HepG2 (cell line): ENCODE results near the gene SH3PXD2A. TPM values are rescaled to one million over a fixed set of nuclear protein-coding genes. Genes with fewer than 3 reads are reported as not detected.

Experiments
- ARID2 ChIP-seq: sonication (generic); formaldehyde crosslinking; IDR thresholded peaks from 2 replicates; pipeline ENCODE4 v1.8.1; 2022; ENCODE audit warnings: mild to moderate bottlenecking, missing genetic modification reagents, borderline replicate concordance
- ASH2L ChIP-seq: fragments of 300-600, 200-600 bp; sonication (generic); IDR thresholded peaks from 2 replicates; pipeline ENCODE4 v1.7.0; 2017; ENCODE audit warnings: low read depth, mild to moderate bottlenecking, moderate library complexity, mixed read lengths, low read length; ENCODE audit not compliant: insufficient read length
- NR1H2 ChIP-seq: sonication (generic); formaldehyde crosslinking; IDR thresholded peaks from 2 replicates; pipeline ENCODE4 v1.8.1; 2022; ENCODE audit warnings: low read depth, missing genetic modification reagents, borderline replicate concordance
- ZKSCAN8 ChIP-seq: IDR thresholded peaks from 2 replicates; pipeline ENCODE4 v1.6.1; 2016; ENCODE audit warnings: borderline replicate concordance, missing genetic modification reagents, missing compliant biosample characterization
- ZNF205 ChIP-seq: IDR thresholded peaks from 2 replicates; pipeline ENCODE4 v1.6.1; 2018; ENCODE audit warnings: missing biosample characterization, missing genetic modification reagents
- ZNF234 ChIP-seq: sonication (generic); formaldehyde crosslinking; conservative IDR thresholded peaks from 2 replicates; pipeline ENCODE4 v1.5.1; 2020; ENCODE audit warnings: mild to moderate bottlenecking, missing genetic modification reagents
- ZNF430 ChIP-seq: sonication (generic); formaldehyde crosslinking; IDR thresholded peaks from 2 replicates; pipeline ENCODE4 v1.9.0; 2021; ENCODE audit warnings: mild to moderate bottlenecking, missing genetic modification reagents
- ZNF441 ChIP-seq: sonication (generic); formaldehyde crosslinking; IDR thresholded peaks from 2 replicates; pipeline ENCODE4 v1.7.0; 2021; ENCODE audit warnings: missing genetic modification reagents, borderline replicate concordance
- ZNF891 ChIP-seq: sonication (generic); formaldehyde crosslinking; IDR thresholded peaks from 2 replicates; pipeline ENCODE4 v1.5.0; 2020; ENCODE audit warnings: mild to moderate bottlenecking, missing genetic modification reagents
- polyA plus RNA-seq, 8 experiments: library from polyadenylated mRNA; depleted of rRNA in 3 of 8; stranded (reverse) in 7 of 8; unstranded in 1 of 8; fragments of >200 nt; fragmentation: Illumina TruSeq in 4 of 8; extraction: Trizol in 4 of 8; gene quantifications; 2 replicates each; pipeline versions ENCODE4 v1.2.1 to v1.2.3, GENCODE V29; 2011 to 2016; ENCODE audit warnings: low read depth in 4 of 8, missing spikeins in 1 of 8, mixed read lengths in 1 of 8; ENCODE audit not compliant: insufficient read depth in 1 of 8
- total RNA-seq, 5 experiments: library from RNA; depleted of rRNA; stranded (reverse); fragments of >200 nt; fragmentation: Illumina TruSeq; extraction: Trizol; gene quantifications; 2 replicates each; pipeline ENCODE4 v1.2.3, GENCODE V29; 2016; ENCODE audit warnings: low read depth in 1 of 5
- TF ChIP-seq, protein P1 (sequence below), 2 experiments: fragments of 450-650 bp in 1 of 2; sonication (generic) in 1 of 2; formaldehyde crosslinking in 1 of 2; IDR thresholded peaks; 2 replicates each; pipeline versions ENCODE4 v1.6.1 to v1.8.0; 2016 to 2022; ENCODE audit warnings: antibody characterized with exemption in 1 of 2, mild to moderate bottlenecking in 1 of 2, missing genetic modification reagents in 1 of 2
- TF ChIP-seq, protein P2 (sequence below): sonication (generic); formaldehyde crosslinking; IDR thresholded peaks from 2 replicates; pipeline ENCODE4 v1.4.0; 2020; ENCODE audit warnings: mild to moderate bottlenecking, missing genetic modification reagents
- TF ChIP-seq, protein P3 (sequence below): sonication (generic); formaldehyde crosslinking; IDR thresholded peaks from 2 replicates; pipeline ENCODE4 v1.4.0; 2020; ENCODE audit warnings: mild to moderate bottlenecking, missing genetic modification reagents
- TF ChIP-seq, protein P4 (sequence below): sonication (generic); formaldehyde crosslinking; IDR thresholded peaks from 2 replicates; pipeline ENCODE4 v1.4.0; 2020; ENCODE audit warnings: missing genetic modification reagents, low read depth, mild to moderate bottlenecking, borderline replicate concordance
- TF ChIP-seq, protein P5 (sequence below): sonication (generic); formaldehyde crosslinking; IDR thresholded peaks from 2 replicates; pipeline ENCODE4 v1.5.0; 2020; ENCODE audit warnings: missing genetic modification reagents, mild to moderate bottlenecking, borderline replicate concordance

SH3PXD2A gene
- total and polyA plus RNA-seq, 2 of the 13 experiments (the other 11 are each of a cell fraction or from before 2014, with no cell fraction given) = 11.1 to 11.3 TPM

DNA sequence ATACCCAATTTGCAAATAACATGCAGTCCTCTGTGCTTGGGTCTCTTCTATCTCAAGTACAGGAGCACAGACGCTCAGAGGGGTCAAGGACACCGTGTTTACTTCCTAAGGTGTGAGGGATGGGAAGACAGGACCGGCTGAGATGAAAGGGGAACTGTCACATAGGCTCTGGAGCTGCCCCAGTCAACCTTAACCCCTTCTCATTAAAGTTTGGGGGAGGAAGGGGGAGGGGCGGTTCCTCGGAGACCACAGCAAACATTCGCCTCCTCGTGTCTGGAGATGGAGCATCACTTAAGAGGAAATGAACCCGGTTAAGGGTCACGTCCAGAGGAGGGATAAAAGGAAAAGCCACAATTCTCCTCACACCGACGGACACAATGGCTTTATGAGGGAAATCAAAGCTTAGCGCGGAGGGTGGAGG lies 1.1 kb downstream of the SH3PXD2A start (continued):
- TF ChIP-seq, protein P1, sequence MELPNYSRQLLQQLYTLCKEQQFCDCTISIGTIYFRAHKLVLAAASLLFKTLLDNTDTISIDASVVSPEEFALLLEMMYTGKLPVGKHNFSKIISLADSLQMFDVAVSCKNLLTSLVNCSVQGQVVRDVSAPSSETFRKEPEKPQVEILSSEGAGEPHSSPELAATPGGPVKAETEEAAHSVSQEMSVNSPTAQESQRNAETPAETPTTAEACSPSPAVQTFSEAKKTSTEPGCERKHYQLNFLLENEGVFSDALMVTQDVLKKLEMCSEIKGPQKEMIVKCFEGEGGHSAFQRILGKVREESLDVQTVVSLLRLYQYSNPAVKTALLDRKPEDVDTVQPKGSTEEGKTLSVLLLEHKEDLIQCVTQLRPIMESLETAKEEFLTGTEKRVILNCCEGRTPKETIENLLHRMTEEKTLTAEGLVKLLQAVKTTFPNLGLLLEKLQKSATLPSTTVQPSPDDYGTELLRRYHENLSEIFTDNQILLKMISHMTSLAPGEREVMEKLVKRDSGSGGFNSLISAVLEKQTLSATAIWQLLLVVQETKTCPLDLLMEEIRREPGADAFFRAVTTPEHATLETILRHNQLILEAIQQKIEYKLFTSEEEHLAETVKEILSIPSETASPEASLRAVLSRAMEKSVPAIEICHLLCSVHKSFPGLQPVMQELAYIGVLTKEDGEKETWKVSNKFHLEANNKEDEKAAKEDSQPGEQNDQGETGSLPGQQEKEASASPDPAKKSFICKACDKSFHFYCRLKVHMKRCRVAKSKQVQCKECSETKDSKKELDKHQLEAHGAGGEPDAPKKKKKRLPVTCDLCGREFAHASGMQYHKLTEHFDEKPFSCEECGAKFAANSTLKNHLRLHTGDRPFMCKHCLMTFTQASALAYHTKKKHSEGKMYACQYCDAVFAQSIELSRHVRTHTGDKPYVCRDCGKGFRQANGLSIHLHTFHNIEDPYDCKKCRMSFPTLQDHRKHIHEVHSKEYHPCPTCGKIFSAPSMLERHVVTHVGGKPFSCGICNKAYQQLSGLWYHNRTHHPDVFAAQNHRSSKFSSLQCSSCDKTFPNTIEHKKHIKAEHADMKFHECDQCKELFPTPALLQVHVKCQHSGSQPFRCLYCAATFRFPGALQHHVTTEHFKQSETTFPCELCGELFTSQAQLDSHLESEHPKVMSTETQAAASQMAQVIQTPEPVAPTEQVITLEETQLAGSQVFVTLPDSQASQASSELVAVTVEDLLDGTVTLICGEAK (IDR thresholded peaks at IDR 0.05) = no peak
- TF ChIP-seq, protein P1 (CRISPR knock-in tag; IDR thresholded peaks at IDR 0.05) = no peak; the same call in 1 of the 2 replicates
- TF ChIP-seq ZNF234 (CRISPR knock-in tag) = no peak
- TF ChIP-seq ZNF441 (CRISPR knock-in tag) = no peak
- TF ChIP-seq, protein P2, sequence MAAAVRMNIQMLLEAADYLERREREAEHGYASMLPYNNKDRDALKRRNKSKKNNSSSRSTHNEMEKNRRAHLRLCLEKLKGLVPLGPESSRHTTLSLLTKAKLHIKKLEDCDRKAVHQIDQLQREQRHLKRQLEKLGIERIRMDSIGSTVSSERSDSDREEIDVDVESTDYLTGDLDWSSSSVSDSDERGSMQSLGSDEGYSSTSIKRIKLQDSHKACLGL = no peak
- TF ChIP-seq, protein P3, sequence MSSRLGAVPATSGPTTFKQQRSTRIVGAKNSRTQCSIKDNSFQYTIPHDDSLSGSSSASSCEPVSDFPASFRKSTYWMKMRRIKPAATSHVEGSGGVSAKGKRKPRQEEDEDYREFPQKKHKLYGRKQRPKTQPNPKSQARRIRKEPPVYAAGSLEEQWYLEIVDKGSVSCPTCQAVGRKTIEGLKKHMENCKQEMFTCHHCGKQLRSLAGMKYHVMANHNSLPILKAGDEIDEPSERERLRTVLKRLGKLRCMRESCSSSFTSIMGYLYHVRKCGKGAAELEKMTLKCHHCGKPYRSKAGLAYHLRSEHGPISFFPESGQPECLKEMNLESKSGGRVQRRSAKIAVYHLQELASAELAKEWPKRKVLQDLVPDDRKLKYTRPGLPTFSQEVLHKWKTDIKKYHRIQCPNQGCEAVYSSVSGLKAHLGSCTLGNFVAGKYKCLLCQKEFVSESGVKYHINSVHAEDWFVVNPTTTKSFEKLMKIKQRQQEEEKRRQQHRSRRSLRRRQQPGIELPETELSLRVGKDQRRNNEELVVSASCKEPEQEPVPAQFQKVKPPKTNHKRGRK (CRISPR knock-in tag) = no peak
- no peak for TF ChIP-seq ZNF891 (CRISPR knock-in tag)
- TF ChIP-seq, protein P4, sequence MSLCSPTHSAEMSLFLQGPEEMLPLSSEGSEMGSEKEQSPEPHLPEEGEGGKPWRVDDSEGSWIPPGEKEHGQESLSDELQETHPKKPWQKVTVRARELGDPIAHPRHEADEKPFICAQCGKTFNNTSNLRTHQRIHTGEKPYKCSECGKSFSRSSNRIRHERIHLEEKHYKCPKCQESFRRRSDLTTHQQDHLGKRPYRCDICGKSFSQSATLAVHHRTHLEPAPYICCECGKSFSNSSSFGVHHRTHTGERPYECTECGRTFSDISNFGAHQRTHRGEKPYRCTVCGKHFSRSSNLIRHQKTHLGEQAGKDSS = peak; percentile 15; the same call in 1 of the 2 replicates
- peak; percentile 12 for TF ChIP-seq ASH2L
- TF ChIP-seq, protein P5, sequence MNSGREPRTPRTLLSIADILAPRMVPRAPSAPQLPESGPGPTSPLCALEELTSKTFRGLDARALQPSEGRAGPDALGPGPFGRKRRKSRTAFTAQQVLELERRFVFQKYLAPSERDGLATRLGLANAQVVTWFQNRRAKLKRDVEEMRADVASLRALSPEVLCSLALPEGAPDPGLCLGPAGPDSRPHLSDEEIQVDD (CRISPR knock-in tag) = no peak
- TF ChIP-seq ZNF205 = no peak; the same call in 1 of the 2 replicates
- TF ChIP-seq NR1H2 (CRISPR knock-in tag) = peak; percentile 76; the same call in 1 of the 2 replicates
- TF ChIP-seq ARID2 = no peak
- no peak for TF ChIP-seq ZKSCAN8
- no peak for TF ChIP-seq ZNF430
